Measurements from ENCODE around the gene DDX1. TPM values are rescaled to one million over a fixed set of nuclear protein-coding genes. Genes with fewer than 3 reads are reported as not detected.

DDX1 gene
- total and polyA plus RNA-seq, 9 donors, result 36.5 to 80.1 (median 67.4) TPM

DNA sequence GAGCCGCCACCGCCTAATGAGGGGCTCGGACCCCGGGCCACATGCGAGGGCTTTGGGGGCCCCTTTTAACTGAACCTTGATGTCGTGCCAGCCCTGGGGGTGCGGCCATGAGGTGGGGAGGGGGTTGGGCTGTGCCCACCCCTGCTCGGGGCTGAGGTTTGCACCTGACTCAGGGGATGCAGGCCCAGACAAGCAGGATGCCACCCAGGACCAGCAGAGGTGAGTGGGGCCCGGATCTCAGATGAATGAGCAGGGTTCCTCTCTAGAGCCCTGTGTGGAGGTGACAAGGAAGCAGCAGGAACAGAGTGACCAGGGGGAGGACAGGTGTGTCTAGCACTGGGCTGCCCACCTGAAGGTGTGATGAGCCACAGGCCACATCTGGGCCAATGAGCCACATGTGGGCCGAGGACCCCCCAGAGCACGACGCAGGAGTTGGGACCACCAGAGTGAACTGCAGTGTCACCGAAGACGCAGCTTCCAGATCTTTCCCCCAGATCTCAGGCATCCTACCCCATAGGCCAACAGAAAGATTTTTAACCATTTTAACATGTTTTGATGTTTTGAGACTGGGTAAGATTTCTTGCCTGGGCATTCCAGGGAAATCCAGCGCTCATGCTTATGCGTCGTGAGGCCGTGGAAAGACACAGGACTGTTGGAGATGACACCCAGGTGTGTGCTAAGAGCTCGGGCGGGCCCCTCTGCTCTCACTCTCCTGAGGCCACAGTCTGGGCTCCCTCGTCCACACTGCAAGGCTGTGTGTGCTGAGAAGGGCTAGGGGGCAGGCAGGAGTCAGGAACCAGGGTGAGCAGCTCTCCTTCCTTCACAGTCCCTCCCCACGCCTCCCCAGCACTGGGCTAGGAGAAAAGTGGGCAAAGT is 73.6 kb downstream of the DDX1 start:
- intact Hi-C loops (cut with DNase I), result no loop called here
- WGBS, 3 donors, result 90 to 92% (median 91%) methylated on average over 22 of the region's 22 CpGs
- DNase-seq, result no peak
- H3K4me3 ChIP-seq, result no peak overlapping the region
- H3K9me3 ChIP-seq, result no peaks in the 10 kb centered on the region
- no peak for TF ChIP-seq EP300 (IDR thresholded peaks at IDR 0.05)
- no peak for TF ChIP-seq POLR2A (IDR thresholded peaks at IDR 0.05)
- TF ChIP-seq, protein P1, sequence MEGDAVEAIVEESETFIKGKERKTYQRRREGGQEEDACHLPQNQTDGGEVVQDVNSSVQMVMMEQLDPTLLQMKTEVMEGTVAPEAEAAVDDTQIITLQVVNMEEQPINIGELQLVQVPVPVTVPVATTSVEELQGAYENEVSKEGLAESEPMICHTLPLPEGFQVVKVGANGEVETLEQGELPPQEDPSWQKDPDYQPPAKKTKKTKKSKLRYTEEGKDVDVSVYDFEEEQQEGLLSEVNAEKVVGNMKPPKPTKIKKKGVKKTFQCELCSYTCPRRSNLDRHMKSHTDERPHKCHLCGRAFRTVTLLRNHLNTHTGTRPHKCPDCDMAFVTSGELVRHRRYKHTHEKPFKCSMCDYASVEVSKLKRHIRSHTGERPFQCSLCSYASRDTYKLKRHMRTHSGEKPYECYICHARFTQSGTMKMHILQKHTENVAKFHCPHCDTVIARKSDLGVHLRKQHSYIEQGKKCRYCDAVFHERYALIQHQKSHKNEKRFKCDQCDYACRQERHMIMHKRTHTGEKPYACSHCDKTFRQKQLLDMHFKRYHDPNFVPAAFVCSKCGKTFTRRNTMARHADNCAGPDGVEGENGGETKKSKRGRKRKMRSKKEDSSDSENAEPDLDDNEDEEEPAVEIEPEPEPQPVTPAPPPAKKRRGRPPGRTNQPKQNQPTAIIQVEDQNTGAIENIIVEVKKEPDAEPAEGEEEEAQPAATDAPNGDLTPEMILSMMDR (IDR thresholded peaks at IDR 0.05), result no peak
- no peak overlapping the region for H3K27ac ChIP-seq
- H3K4me1 ChIP-seq (ENCODE audit: insufficient read depth), result no peaks in the 10 kb centered on the region
- H3K27me3 ChIP-seq, result no peaks in the 10 kb centered on the region
- no peaks in the 10 kb centered on the region for H3K36me3 ChIP-seq

DNA sequence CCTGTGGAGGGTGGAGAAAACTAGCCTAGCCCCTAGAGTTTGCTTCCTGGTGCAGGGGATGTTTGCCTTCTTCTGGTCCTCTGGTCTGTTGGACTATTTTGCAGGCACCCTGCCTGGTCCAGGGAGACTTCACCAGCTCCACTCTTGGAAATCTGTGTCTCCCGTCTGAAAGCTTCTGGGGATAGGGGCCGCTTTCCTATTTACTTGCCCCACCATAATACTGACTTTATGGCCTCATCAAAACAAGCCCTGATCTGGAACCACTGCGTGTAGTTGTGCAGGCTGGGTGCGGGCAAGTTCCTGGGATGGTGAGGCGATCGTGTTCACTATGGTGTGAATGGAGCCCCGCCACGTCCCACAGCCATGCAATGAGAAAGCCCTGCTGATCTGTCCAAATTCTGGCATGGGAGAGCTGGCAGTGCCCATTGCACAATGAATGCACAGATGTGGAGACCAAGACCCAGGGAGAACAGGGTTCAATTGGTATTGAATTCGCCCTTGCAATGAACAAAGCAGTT is 74.3 kb downstream of the DDX1 start:
- intact Hi-C loops (cut with DNase I), result no loop called here
- WGBS, 3 donors, result 97 to 99% (median 97%) methylated on average over 9 of the region's 9 CpGs
- Histone ChIP-seq H3K9me3 (no peaks in the 10 kb centered on the region), H3K36me3 (no peaks in the 10 kb centered on the region), H3K4me3 (no peak overlapping the region), H3K27me3 (no peaks in the 10 kb centered on the region), H3K4me1 (ENCODE audit: insufficient read depth) (no peaks in the 10 kb centered on the region), H3K27ac (no peak overlapping the region)
- TF ChIP-seq EP300 (IDR thresholded peaks at IDR 0.05) (no peak), POLR2A (IDR thresholded peaks at IDR 0.05) (no peak)
- TF ChIP-seq, protein P1 (IDR thresholded peaks at IDR 0.05), result no peak
- DNase-seq, result no peak

DNA sequence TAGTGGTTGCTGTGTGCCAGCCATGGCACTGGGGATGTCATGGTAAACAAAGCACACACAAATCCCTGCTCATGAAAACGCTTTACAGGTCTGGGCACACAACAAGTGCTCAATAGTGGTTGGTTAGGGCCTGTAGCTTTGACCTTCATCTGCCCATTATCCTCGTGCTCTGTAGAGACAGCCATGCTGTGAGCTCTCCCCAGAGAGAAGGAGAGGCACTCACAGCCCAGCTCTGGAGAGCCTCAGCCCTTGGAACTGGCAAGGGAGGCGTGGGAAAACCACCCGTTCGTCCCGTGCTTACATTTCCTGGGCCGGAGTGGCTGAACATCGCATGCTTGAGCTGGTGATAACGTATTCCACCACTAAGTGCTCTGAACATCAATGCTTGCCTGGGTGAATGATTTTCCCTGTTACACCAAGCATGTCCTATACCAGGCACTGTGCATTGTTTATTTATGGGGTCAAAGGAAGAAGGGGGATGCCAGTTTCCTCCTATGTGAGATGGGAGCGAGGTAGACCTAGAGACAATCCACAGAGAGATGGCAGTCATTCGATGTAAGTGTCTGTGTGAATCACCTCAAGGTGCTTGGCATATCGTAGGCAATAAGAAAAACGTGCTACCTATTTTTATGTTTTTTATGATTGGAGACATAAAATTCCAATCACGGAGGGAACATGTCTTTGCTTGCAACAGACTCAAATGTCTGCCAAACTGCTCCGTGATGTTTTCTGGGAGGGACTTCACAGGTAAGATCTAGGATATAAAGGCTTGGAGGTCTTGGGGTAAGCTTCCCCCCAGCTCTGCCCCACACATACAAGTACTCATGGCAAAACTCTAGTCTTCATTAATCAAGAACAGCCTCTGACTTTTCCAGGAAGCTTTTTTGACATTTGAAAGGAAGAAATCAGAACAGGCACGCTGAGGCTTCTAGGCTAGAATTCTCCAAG is 75.5 kb downstream of the DDX1 start:
- WGBS, 3 donors, result 81 to 84% (median 83%) methylated on average over 16 of the region's 16 CpGs
- H3K36me3 ChIP-seq, result no peaks in the 10 kb centered on the region
- DNase-seq, result no peak
- no peak overlapping the region for H3K4me3 ChIP-seq
- no peak overlapping the region for H3K27ac ChIP-seq
- no peaks in the 10 kb centered on the region for H3K27me3 ChIP-seq
- no peaks in the 10 kb centered on the region for H3K9me3 ChIP-seq
- no peaks in the 10 kb centered on the region for H3K4me1 ChIP-seq (ENCODE audit: insufficient read depth)
- intact Hi-C loops (cut with DNase I), result no loop called here
- TF ChIP-seq POLR2A (IDR thresholded peaks at IDR 0.05), result no peak
- TF ChIP-seq, protein P1 (IDR thresholded peaks at IDR 0.05), result no peak
- no peak for TF ChIP-seq EP300 (IDR thresholded peaks at IDR 0.05)

DNA sequence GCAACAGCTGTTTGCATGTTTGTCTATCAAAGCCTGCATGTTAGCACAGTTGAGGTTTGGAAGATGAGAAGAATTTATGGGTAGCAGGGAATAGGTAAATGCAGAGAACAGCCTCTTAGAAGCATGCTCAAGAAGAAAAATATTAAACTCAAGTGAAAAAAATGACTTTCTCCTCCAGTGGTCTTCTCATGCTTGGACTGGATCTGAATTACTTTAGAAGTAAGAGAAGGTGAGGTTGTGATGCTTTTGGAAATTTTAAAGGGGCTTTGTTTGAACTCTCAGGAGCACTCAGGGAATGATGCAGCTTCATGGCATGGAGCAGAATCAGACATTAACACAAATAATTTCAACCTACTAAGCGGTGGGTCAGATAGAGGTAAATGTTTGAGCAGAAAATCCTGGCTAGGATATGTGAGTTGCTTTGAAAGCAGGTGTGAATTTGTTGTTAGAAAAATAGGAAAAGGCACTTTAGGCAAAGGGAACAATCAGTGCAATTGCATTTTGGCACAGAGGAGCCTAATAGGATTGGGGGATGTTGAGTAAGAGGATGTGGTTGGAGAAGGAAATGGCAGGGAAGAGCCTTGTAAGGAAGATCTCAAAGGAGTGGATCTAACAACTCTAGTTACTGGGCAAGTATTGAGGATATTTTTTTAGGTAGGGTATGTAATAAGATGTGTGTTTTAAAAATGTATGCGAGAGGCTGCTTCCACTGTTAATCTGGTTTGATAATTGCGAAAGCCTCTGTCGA is 76.3 kb downstream of the DDX1 start:
- H3K9me3 ChIP-seq, result no peaks in the 10 kb centered on the region

More for the DNA sequence above, 76.3 kb downstream of the DDX1 start:
- Histone ChIP-seq H3K4me1 (ENCODE audit: insufficient read depth) (no peaks in the 10 kb centered on the region), H3K27ac (peak overlapping the region in 1 of 2 donors; percentile 70), H3K27me3 (no peaks in the 10 kb centered on the region), H3K36me3 (no peaks in the 10 kb centered on the region), H3K4me3 (no peak overlapping the region)
- TF ChIP-seq POLR2A (IDR thresholded peaks at IDR 0.05) (no peak), EP300 (IDR thresholded peaks at IDR 0.05) (no peak)
- TF ChIP-seq, protein P1 (IDR thresholded peaks at IDR 0.05), result no peak
- intact Hi-C loops (cut with DNase I), result no loop called here
- WGBS, 3 donors, result 70 to 87% (median 80%) methylated on average over 4 of the region's 4 CpGs
- DNase-seq, result no peak

All from ovary (tissue), 9 donors.